Activated CD4-positive, alpha-beta T cell treated with anti-CD3 and anti-CD28 coated beads for 36 hours (primary cell): ENCODE measurements around the gene OMP. TPM values are rescaled to one million over a fixed set of nuclear protein-coding genes. Genes with fewer than 3 reads are reported as not detected.

Experiments used
- total RNA-seq, 2 experiments: library from RNA; stranded (reverse); gene quantifications; one replicate each; pipeline ENCODE4 v1.2.3, GENCODE V29; 2021

The OMP gene
- total RNA-seq, 2 experiments from 2014 or later, result not detected

Other genes with a start within 250 kb of the OMP start
- 10 to 100 TPM in 1 of 2 experiments, 1 to 10 TPM in 1; 8.9 to 10.3 TPM for gene ACER3, start 241.9 kb upstream of the OMP start, total RNA-seq
- not detected for gene B3GNT6, start 68.4 kb upstream of the OMP start, total RNA-seq
- gene CAPN5, start 35.9 kb upstream of the OMP start, total RNA-seq, result under 1 TPM; 0.62 to 0.76 TPM
- under 1 TPM; 0.23 to 0.48 TPM for gene MYO7A, start 25.4 kb downstream of the OMP start, total RNA-seq
- gene GDPD4, start 198.8 kb downstream of the OMP start, total RNA-seq, result not detected